GM12878 (cell line): ENCODE results near the gene CDC14A. TPM values are rescaled to one million over a fixed set of nuclear protein-coding genes. Genes with fewer than 3 reads are reported as not detected.

ENCODE experiments used
- ATAC-seq: fragments of 200-7000 bp; cut with Tn5 transposase; 3 replicates; pipeline ENCODE4 v1.9.1; 2020; ENCODE audit warnings: mild to moderate bottlenecking, moderate library complexity
- BruUV-seq: library from RNA; stranded (reverse); fragments of 400-500 nt; replicated peaks from 2 replicates; lab custom pipeline; 2021; lab: Mats Ljungman, UMichigan
- CTCF ChIA-PET: fragments of 300-600 bp; sonication (Branson Sonifier 250); formaldehyde crosslinking; extraction: SDS; loops from one replicate; lab custom pipeline; 2021; ENCODE audit warnings: inconsistent platforms; lab: Yijun Ruan, JAX
- POLR2A ChIA-PET: fragments of 350-600 bp; formaldehyde crosslinking; extraction: SDS; loops from one replicate; lab custom pipeline; 2021; ENCODE audit warnings: inconsistent platforms; lab: Charles Lee
- RAD21 ChIA-PET: fragments of 300-600 bp; sonication (Branson Sonifier 250); formaldehyde crosslinking; loops from one replicate; lab custom pipeline; 2023; ENCODE audit warnings: antibody characterized with exemption; ENCODE audit not compliant: unreplicated experiment; lab: Charles Lee
- SMC1A ChIA-PET: fragments of 300-600 bp; sonication (Branson Sonifier 250); formaldehyde crosslinking; loops from one replicate; lab custom pipeline; 2023; ENCODE audit not compliant: unreplicated experiment, uncharacterized antibody; lab: Charles Lee
- DNase-seq: peaks from one replicate; pipeline ENCODE4 v3.0.0-alpha.2; 2011; ENCODE audit warnings: low read depth, low spot score
- FAIRE-seq: peaks from 3 replicates; lab custom pipeline; 2011; peaks lifted over from hg19 to GRCh38; lab: Jason Lieb, UNC
- H2AFZ ChIP-seq: 2 replicates; pipeline ENCODE4 v1.6.0; 2011; ENCODE audit warnings: low read depth, low read length, control low read depth; ENCODE audit not compliant: control insufficient read depth
- H3K27ac ChIP-seq: 2 replicates; pipeline ENCODE4 v1.5.1; 2011; ENCODE audit warnings: control low read depth; ENCODE audit not compliant: control insufficient read depth, insufficient read depth
- H3K27me3 ChIP-seq, 2 experiments: replicated peaks in 1 of 2; 2 replicates each; pipeline versions ENCODE4 v1.6.0 to v1.6.1; 2011; ENCODE audit warnings: low read length in 1 of 2; ENCODE audit not compliant: control insufficient read depth in 2 of 2, insufficient read depth in 2 of 2
- H3K36me3 ChIP-seq, 2 experiments: 2 replicates each; pipeline ENCODE4 v1.5.1; 2011; ENCODE audit warnings: low read length in 1 of 2; ENCODE audit not compliant: control insufficient read depth in 2 of 2, insufficient read depth in 2 of 2
- H3K4me1 ChIP-seq: 2 replicates; pipeline ENCODE4 v1.6.1; 2011; ENCODE audit warnings: mild to moderate bottlenecking, low read length, moderate library complexity, mixed read lengths; ENCODE audit not compliant: control insufficient read depth, insufficient read depth
- H3K4me2 ChIP-seq: 2 replicates; pipeline ENCODE4 v1.6.0; 2011; ENCODE audit warnings: control low read depth; ENCODE audit not compliant: control insufficient read depth, insufficient read depth
- H3K4me3 ChIP-seq: fragments of 200-600 bp; sonication (generic); 2 replicates; pipeline ENCODE4 v1.5.1; 2016
- H3K79me2 ChIP-seq: 2 replicates; pipeline ENCODE4 v1.6.0; 2011; ENCODE audit warnings: low read length; ENCODE audit not compliant: control insufficient read depth, insufficient read depth
- H3K9ac ChIP-seq: 2 replicates; pipeline ENCODE4 v1.8.0; 2011; ENCODE audit warnings: low read length, control low read depth, mixed read lengths; ENCODE audit not compliant: control insufficient read depth, insufficient read depth
- H3K9me3 ChIP-seq: replicated peaks from 3 replicates; pipeline ENCODE4 v1.5.1; 2011; ENCODE audit warnings: mild to moderate bottlenecking, low read length; ENCODE audit not compliant: control insufficient read depth, insufficient read depth
- H4K20me1 ChIP-seq: 2 replicates; pipeline ENCODE4 v1.6.0; 2011; ENCODE audit not compliant: control insufficient read depth, insufficient read depth
- CREB1 ChIP-seq: IDR thresholded peaks from 2 replicates; pipeline ENCODE4 v1.6.1; 2012; ENCODE audit warnings: low read depth, mild to moderate bottlenecking, inconsistent platforms
- EED ChIP-seq: sonication (generic); IDR thresholded peaks from 2 replicates; pipeline ENCODE4 v1.6.1; 2016; ENCODE audit warnings: antibody characterized with exemption, low read depth
- FOS ChIP-seq: IDR thresholded peaks from 3 replicates; pipeline ENCODE4 v1.6.1; 2011; ENCODE audit warnings: borderline replicate concordance; ENCODE audit not compliant: insufficient read length; ENCODE audit errors: extremely low read depth
- ZBTB33 ChIP-seq: fragments of 450-650 bp; IDR thresholded peaks from 2 replicates; pipeline ENCODE4 v1.6.1; 2017; ENCODE audit warnings: mild to moderate bottlenecking
- WGBS: methylation state at CpG from one replicate; pipeline ENCODE4 v1.1.6; 2016; ENCODE audit warnings: low lambda C conversion rate; ENCODE audit not compliant: insufficient replicate concordance, insufficient coverage; ENCODE audit errors: missing lambda C conversion rate; 5-methylcytosine and 5-hydroxymethylcytosine counted together
- in situ Hi-C: fragments of 300-500 bp; cut with MboI; formaldehyde crosslinking; loops from 9 replicates; pipeline ENCODE4 v1.14.3; 2018; ENCODE audit warnings: mixed read lengths
- intact Hi-C: fragments of 100-400 bp; cut with micrococcal nuclease; formaldehyde crosslinking; loops from one replicate; pipeline ENCODE4 v1.14.2; 2022; ENCODE audit not compliant: unreplicated experiment
- polyA plus RNA-seq, 11 experiments: library from polyadenylated mRNA; depleted of rRNA in 4 of 11; unstranded in 6 of 11; stranded (reverse) in 5 of 11; fragments of >200 nt; fragmentation: Nextera tagmentation in 4 of 11; fragmentation: Illumina TruSeq in 1 of 11; extraction: Ambion mirVana in 4 of 11; extraction: Trizol in 1 of 11; gene quantifications; 1 replicate in 1 of 11; 2 replicates in 10 of 11; pipeline versions ENCODE4 v1.2.1 to v1.2.3, GENCODE V29; 2011 to 2016; ENCODE audit warnings: inconsistent platforms in 2 of 11, missing spikeins in 2 of 11, low read depth in 1 of 11
- total RNA-seq, 4 experiments: library from RNA; depleted of rRNA in 3 of 4; stranded (reverse); fragments of >200 nt in 3 of 4; fragmentation: Illumina TruSeq in 1 of 4; extraction: Trizol in 1 of 4; gene quantifications; 2 replicates each; pipeline versions ENCODE4 v1.2.1 to v1.2.3, GENCODE V29; 2013 to 2021
- TF ChIP-seq, protein P1 (sequence below): fragments of 450-650 bp; IDR thresholded peaks from 2 replicates; pipeline ENCODE4 v1.6.1; 2017; ENCODE audit warnings: low read depth, mild to moderate bottlenecking, moderate library complexity
- TF ChIP-seq, protein P2 (sequence below): fragments of 450-650 bp; formaldehyde crosslinking; IDR thresholded peaks from 2 replicates; pipeline ENCODE4 v1.4.0; 2020; ENCODE audit warnings: mild to moderate bottlenecking, moderate library complexity

The CDC14A gene
- total and polyA plus RNA-seq, 10 of the 15 experiments (the other 5 are each of a cell fraction or from before 2014, with no cell fraction given) = 1.5 to 7.1 (median 5.5) TPM

DNA sequence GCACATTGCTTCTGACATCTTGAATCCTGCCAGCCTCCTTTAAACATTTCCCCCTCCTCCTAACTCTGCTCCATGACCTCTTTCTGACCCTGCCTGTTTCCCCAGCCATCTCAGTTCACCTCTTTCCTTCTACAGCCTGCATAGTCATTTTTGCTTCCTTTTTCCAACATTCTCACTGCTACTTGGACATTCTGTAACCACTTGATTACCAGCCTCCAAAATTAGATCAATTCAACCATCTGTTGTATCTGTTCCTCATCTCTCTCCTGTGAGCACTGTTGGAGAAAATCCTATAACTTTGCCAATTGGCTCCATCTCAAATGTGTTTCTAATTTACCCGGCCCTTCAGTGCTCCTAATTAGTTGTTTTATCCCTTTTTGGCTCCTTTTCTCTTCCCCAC is 158.1 kb downstream of the CDC14A start:
- SMC1A ChIA-PET = no interaction called here
- Histone ChIP-seq H3K79me2 (no peaks in the 10 kb centered on the region), H3K36me3 (no peaks in the 10 kb centered on the region; a peak in 1 of 4 replicates), H3K9ac (no peak overlapping the region), H3K4me1 (no peaks in the 10 kb centered on the region), H4K20me1 (no peaks in the 10 kb centered on the region), H3K9me3 (no peaks in the 10 kb centered on the region), H3K27ac (no peak overlapping the region), H2AFZ (no peak overlapping the region), H3K4me2 (no peak overlapping the region), H3K4me3 (no peak overlapping the region), H3K27me3 (no peaks in the 10 kb centered on the region)
- ATAC-seq = no peak
- 93% methylated on average over 1 of the region's 1 CpG for WGBS
- RAD21 ChIA-PET = no interaction called here
- POLR2A ChIA-PET = no interaction called here
- no peak for DNase-seq
- CTCF ChIA-PET = no interaction called here
- TF ChIP-seq, protein P1, sequence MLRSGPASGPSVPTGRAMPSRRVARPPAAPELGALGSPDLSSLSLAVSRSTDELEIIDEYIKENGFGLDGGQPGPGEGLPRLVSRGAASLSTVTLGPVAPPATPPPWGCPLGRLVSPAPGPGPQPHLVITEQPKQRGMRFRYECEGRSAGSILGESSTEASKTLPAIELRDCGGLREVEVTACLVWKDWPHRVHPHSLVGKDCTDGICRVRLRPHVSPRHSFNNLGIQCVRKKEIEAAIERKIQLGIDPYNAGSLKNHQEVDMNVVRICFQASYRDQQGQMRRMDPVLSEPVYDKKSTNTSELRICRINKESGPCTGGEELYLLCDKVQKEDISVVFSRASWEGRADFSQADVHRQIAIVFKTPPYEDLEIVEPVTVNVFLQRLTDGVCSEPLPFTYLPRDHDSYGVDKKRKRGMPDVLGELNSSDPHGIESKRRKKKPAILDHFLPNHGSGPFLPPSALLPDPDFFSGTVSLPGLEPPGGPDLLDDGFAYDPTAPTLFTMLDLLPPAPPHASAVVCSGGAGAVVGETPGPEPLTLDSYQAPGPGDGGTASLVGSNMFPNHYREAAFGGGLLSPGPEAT = no peak
- TF ChIP-seq, protein P2, sequence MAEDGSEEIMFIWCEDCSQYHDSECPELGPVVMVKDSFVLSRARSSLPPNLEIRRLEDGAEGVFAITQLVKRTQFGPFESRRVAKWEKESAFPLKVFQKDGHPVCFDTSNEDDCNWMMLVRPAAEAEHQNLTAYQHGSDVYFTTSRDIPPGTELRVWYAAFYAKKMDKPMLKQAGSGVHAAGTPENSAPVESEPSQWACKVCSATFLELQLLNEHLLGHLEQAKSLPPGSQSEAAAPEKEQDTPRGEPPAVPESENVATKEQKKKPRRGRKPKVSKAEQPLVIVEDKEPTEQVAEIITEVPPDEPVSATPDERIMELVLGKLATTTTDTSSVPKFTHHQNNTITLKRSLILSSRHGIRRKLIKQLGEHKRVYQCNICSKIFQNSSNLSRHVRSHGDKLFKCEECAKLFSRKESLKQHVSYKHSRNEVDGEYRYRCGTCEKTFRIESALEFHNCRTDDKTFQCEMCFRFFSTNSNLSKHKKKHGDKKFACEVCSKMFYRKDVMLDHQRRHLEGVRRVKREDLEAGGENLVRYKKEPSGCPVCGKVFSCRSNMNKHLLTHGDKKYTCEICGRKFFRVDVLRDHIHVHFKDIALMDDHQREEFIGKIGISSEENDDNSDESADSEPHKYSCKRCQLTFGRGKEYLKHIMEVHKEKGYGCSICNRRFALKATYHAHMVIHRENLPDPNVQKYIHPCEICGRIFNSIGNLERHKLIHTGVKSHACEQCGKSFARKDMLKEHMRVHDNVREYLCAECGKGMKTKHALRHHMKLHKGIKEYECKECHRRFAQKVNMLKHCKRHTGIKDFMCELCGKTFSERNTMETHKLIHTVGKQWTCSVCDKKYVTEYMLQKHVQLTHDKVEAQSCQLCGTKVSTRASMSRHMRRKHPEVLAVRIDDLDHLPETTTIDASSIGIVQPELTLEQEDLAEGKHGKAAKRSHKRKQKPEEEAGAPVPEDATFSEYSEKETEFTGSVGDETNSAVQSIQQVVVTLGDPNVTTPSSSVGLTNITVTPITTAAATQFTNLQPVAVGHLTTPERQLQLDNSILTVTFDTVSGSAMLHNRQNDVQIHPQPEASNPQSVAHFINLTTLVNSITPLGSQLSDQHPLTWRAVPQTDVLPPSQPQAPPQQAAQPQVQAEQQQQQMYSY (CRISPR knock-in tag) = no peak
- no peak for TF ChIP-seq EED
- no peak for TF ChIP-seq ZBTB33
- TF ChIP-seq FOS = no peak
- no peak for TF ChIP-seq CREB1
- intact Hi-C loops (no loop called here), in situ Hi-C loops (no loop called here)
- FAIRE-seq = no peak
- BruUV-seq = no TSS peak
